CD14-positive monocyte (primary cell): Measurements from ENCODE around the gene SEMA3E. TPM values are rescaled to one million over a fixed set of nuclear protein-coding genes. Genes with fewer than 3 reads are reported as not detected.

Experiments used
- DNase-seq, 3 donors: peaks; one replicate each; pipeline ENCODE4 v3.0.0-alpha.2; 2011 to 2022
- H2AFZ ChIP-seq: 2 replicates; pipeline ENCODE4 v1.6.0; 2012; ENCODE audit warnings: mild to moderate bottlenecking, low read depth, low read length, inconsistent platforms; ENCODE audit not compliant: insufficient read depth, poor library complexity, severe bottlenecking
- H3K27ac ChIP-seq, 2 donors: 1 replicate in 1 of 2; 2 replicates in 1 of 2; pipeline ENCODE4 v1.5.1; 2012 to 2013; ENCODE audit warnings: low read length in 2 of 2, control low read depth in 1 of 2, inconsistent platforms in 1 of 2, low read depth in 1 of 2, mild to moderate bottlenecking in 1 of 2
- H3K27me3 ChIP-seq, 2 donors: one replicate each; pipeline versions ENCODE4 v1.6.0 to v1.6.1; 2011 to 2013; ENCODE audit warnings: low read length in 2 of 2; ENCODE audit not compliant: control insufficient read depth in 2 of 2, insufficient read depth in 2 of 2
- H3K36me3 ChIP-seq, 2 donors: replicated peaks in 1 of 2; 1 replicate in 1 of 2; 2 replicates in 1 of 2; pipeline versions ENCODE4 v1.5.1 to v1.6.1; 2012 to 2013; ENCODE audit warnings: low read length in 2 of 2, control low read depth in 1 of 2, inconsistent platforms in 1 of 2, mild to moderate bottlenecking in 1 of 2; ENCODE audit not compliant: insufficient read depth in 2 of 2, control insufficient read depth in 1 of 2
- H3K4me1 ChIP-seq, 2 donors: 1 replicate in 1 of 2; 2 replicates in 1 of 2; pipeline versions ENCODE4 v1.5.1 to v1.6.1; 2012 to 2013; ENCODE audit warnings: low read length in 2 of 2, control low read depth in 1 of 2, inconsistent platforms in 1 of 2, mild to moderate bottlenecking in 1 of 2, moderate library complexity in 1 of 2; ENCODE audit not compliant: insufficient read depth in 2 of 2, control insufficient read depth in 1 of 2
- H3K4me2 ChIP-seq: replicated peaks from 2 replicates; pipeline ENCODE3; 2012; ENCODE audit warnings: low read length, moderate library complexity, mild to moderate bottlenecking; ENCODE audit not compliant: poor library complexity, severe bottlenecking; ENCODE audit errors: extremely low read depth
- H3K4me3 ChIP-seq, 3 experiments: fragments of 200-600 bp in 1 of 3; sonication (generic) in 1 of 3; replicated peaks in 1 of 3; 1 replicate in 2 of 3; 2 replicates in 1 of 3; pipeline ENCODE4 v1.5.1; 2011 to 2013; ENCODE audit warnings: low read length in 3 of 3, mild to moderate bottlenecking in 3 of 3, control low read depth in 2 of 3, low read depth in 2 of 3, inconsistent platforms in 1 of 3, moderate library complexity in 1 of 3
- H3K79me2 ChIP-seq: 2 replicates; pipeline ENCODE4 v1.6.0; 2012; ENCODE audit warnings: mild to moderate bottlenecking, control low read depth, inconsistent platforms, low read length, moderate library complexity; ENCODE audit not compliant: insufficient read depth
- H3K9ac ChIP-seq: 2 replicates; pipeline ENCODE4 v1.6.0; 2017; ENCODE audit warnings: low read length, mild to moderate bottlenecking; ENCODE audit not compliant: insufficient read depth, poor library complexity, severe bottlenecking
- H3K9me3 ChIP-seq, 2 donors: replicated peaks in 1 of 2; 1 replicate in 1 of 2; 2 replicates in 1 of 2; pipeline versions ENCODE4 v1.5.1 to v1.6.1; 2012 to 2013; ENCODE audit warnings: low read length in 2 of 2, control low read depth in 1 of 2; ENCODE audit not compliant: control insufficient read depth in 1 of 2, insufficient read depth in 1 of 2
- H4K20me1 ChIP-seq: 2 replicates; pipeline ENCODE4 v1.6.0; 2012; ENCODE audit warnings: mild to moderate bottlenecking, low read length, control low read depth, moderate library complexity; ENCODE audit not compliant: insufficient read depth
- H3K27ac Mint-ChIP-seq, 7 donors: one replicate each; pipeline ENCODE4 v1.8.0; 2020; ENCODE audit warnings: mild to moderate bottlenecking in 7 of 7, mixed read lengths in 7 of 7, moderate library complexity in 6 of 7, inconsistent platforms in 2 of 7
- H3K27me3 Mint-ChIP-seq, 3 donors: one replicate each; pipeline ENCODE4 v1.8.0; 2021 to 2022; ENCODE audit warnings: low read depth in 3 of 3, mild to moderate bottlenecking in 3 of 3, mixed read lengths in 3 of 3, moderate library complexity in 3 of 3, inconsistent platforms in 1 of 3
- H3K36me3 Mint-ChIP-seq, 2 donors: one replicate each; pipeline ENCODE4 v1.8.0; 2020; ENCODE audit warnings: mixed read lengths in 2 of 2, inconsistent platforms in 1 of 2, mild to moderate bottlenecking in 1 of 2
- H3K4me1 Mint-ChIP-seq: one replicate; pipeline ENCODE4 v1.8.0; 2020; ENCODE audit warnings: mild to moderate bottlenecking, mixed read lengths
- H3K4me3 Mint-ChIP-seq, 2 donors: one replicate each; pipeline ENCODE4 v1.8.0; 2020; ENCODE audit warnings: mild to moderate bottlenecking in 2 of 2, mixed read lengths in 2 of 2, moderate library complexity in 1 of 2
- H3K9me3 Mint-ChIP-seq, 7 donors: one replicate each; pipeline ENCODE4 v1.8.0; 2020 to 2022; ENCODE audit warnings: mixed read lengths in 7 of 7, mild to moderate bottlenecking in 6 of 7, moderate library complexity in 6 of 7, inconsistent platforms in 2 of 7
- WGBS: methylation state at CpG from one replicate; pipeline ENCODE4 v1.1.5; 2013; ENCODE audit warnings: missing lambda C conversion rate; ENCODE audit not compliant: insufficient coverage; 5-methylcytosine and 5-hydroxymethylcytosine counted together
- intact Hi-C, 2 donors: fragments of 100-400 bp; cut with micrococcal nuclease; formaldehyde crosslinking; loops; one replicate each; pipeline versions ENCODE4 v1.15.0 to v1.15.1; 2023
- polyA plus RNA-seq, 3 donors: library from polyadenylated mRNA; depleted of rRNA in 1 of 3; unstranded in 2 of 3; stranded (reverse) in 1 of 3; fragments of 300-500 nt in 2 of 3; fragments of >200 nt in 1 of 3; fragmentation: Illumina TruSeq in 2 of 3; gene quantifications; 1 replicate in 2 of 3; 2 replicates in 1 of 3; pipeline ENCODE4 v1.2.3, GENCODE V29; 2012 to 2021
- TF ChIP-seq, protein P1 (sequence below): fragments of 200-600 bp; IDR thresholded peaks from one replicate; pipeline ENCODE4 v1.8.0; 2022; ENCODE audit warnings: antibody characterized with exemption, mild to moderate bottlenecking

SEMA3E gene
- polyA plus RNA-seq, 3 donors = not detected

DNA sequence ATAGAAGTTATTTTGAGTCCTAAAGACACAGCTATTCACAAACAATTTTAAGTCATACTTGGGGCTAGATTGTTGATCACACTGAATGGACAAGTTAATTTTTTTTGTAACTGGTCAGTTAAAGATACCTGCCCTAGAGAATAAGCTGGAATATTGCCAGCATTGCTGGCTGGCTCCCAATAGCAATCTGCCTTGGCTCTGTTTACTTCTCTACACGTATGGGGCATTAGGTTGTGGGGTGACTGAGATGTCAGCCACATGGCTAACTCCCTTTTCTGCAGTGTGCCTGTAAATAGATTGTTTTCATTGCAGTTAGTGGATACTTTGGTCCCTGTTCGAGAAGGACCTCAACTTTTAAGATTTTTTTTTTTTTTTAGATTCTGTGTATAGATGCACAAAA is 128.2 kb downstream of the SEMA3E start:
- H3K27ac Mint-ChIP-seq = no peak overlapping the region

DNA sequence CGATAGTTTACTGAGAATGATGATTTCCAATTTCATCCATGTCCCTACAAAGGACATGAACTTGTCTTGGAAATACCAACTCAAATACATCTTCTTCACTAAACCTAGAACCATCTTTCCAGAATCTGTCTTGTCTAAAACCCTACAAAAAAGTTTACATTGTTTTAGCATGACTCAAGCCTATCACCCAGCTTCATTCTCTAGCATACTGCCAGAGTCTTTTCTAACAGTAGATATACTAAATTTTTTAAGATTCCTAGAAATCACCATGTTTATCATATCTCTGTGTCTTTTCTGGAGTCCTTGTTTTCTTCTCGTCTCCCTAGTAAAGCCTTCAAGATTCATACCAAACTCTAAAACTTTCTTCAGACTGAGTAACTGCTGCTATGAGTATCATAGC is 129.7 kb downstream of the SEMA3E start:
- TF ChIP-seq, protein P1, sequence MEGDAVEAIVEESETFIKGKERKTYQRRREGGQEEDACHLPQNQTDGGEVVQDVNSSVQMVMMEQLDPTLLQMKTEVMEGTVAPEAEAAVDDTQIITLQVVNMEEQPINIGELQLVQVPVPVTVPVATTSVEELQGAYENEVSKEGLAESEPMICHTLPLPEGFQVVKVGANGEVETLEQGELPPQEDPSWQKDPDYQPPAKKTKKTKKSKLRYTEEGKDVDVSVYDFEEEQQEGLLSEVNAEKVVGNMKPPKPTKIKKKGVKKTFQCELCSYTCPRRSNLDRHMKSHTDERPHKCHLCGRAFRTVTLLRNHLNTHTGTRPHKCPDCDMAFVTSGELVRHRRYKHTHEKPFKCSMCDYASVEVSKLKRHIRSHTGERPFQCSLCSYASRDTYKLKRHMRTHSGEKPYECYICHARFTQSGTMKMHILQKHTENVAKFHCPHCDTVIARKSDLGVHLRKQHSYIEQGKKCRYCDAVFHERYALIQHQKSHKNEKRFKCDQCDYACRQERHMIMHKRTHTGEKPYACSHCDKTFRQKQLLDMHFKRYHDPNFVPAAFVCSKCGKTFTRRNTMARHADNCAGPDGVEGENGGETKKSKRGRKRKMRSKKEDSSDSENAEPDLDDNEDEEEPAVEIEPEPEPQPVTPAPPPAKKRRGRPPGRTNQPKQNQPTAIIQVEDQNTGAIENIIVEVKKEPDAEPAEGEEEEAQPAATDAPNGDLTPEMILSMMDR = no peak
- DNase-seq = no peak

More for the DNA sequence above, 128.2 kb downstream of the SEMA3E start:
- intact Hi-C loops = no loop called here
- no peaks in the 10 kb centered on the region for H3K36me3 ChIP-seq
- H2AFZ ChIP-seq = no peak overlapping the region
- TF ChIP-seq, protein P1 = no peak
- H3K79me2 ChIP-seq = no peaks in the 10 kb centered on the region
- no peak for DNase-seq
- H3K27me3 ChIP-seq = no peaks in the 10 kb centered on the region
- H3K9me3 Mint-ChIP-seq = peaks cover 0 to 5% (median 0%) of the 10 kb centered on the region in 7 donors
- H3K4me1 ChIP-seq = no peaks in the 10 kb centered on the region
- no peak overlapping the region for H3K9ac ChIP-seq
- H3K27ac ChIP-seq = no peak overlapping the region
- no peaks in the 10 kb centered on the region for H3K9me3 ChIP-seq
- peaks cover 0 to 3% (median 1%) of the 10 kb centered on the region in 3 donors for H3K27me3 Mint-ChIP-seq
- H3K4me3 Mint-ChIP-seq = no peak overlapping the region
- H3K4me3 ChIP-seq = no peak overlapping the region
- no peak overlapping the region for H3K4me2 ChIP-seq
- no peaks in the 10 kb centered on the region for H4K20me1 ChIP-seq
- H3K36me3 Mint-ChIP-seq = no peaks in the 10 kb centered on the region
- no peaks in the 10 kb centered on the region for H3K4me1 Mint-ChIP-seq
- WGBS = 38% methylated on average over 2 of the region's 2 CpGs

More for the DNA sequence above, 129.7 kb downstream of the SEMA3E start:
- 100% methylated on average over 1 of the region's 2 CpGs for WGBS
- intact Hi-C loops = no loop called here
- Mint-ChIP-seq H3K27me3 (peaks cover 0 to 3% (median 1%) of the 10 kb centered on the region in 3 donors), H3K36me3 (no peaks in the 10 kb centered on the region), H3K27ac (no peak overlapping the region), H3K9me3 (peaks cover 0 to 5% (median 0%) of the 10 kb centered on the region in 7 donors), H3K4me3 (no peak overlapping the region), H3K4me1 (no peaks in the 10 kb centered on the region)
- H2AFZ ChIP-seq = no peak overlapping the region
- H3K4me2 ChIP-seq = no peak overlapping the region
- H3K4me3 ChIP-seq = no peak overlapping the region
- H3K9me3 ChIP-seq = no peaks in the 10 kb centered on the region
- H3K27me3 ChIP-seq = no peaks in the 10 kb centered on the region
- no peak overlapping the region for H3K9ac ChIP-seq
- H3K36me3 ChIP-seq = no peaks in the 10 kb centered on the region
- no peak overlapping the region for H3K27ac ChIP-seq
- no peaks in the 10 kb centered on the region for H4K20me1 ChIP-seq
- H3K4me1 ChIP-seq = no peaks in the 10 kb centered on the region
- H3K79me2 ChIP-seq = no peaks in the 10 kb centered on the region
